SK-N-SH (cell line): Measurements from ENCODE around the gene EIF2B4. TPM values are rescaled to one million over a fixed set of nuclear protein-coding genes. Genes with fewer than 3 reads are reported as not detected.

Experiments used
- CTCF ChIA-PET: fragments of 300-600, 350-600 bp; formaldehyde crosslinking; extraction: SDS; loops from one replicate; lab custom pipeline; 2021; lab: Yijun Ruan, JAX
- POLR2A ChIA-PET: fragments of 350-600 bp; sonication (Branson Sonifier 250); formaldehyde crosslinking; extraction: SDS; loops from one replicate; lab custom pipeline; 2020; ENCODE audit warnings: antibody characterized with exemption, inconsistent platforms; lab: Yijun Ruan, JAX
- DNase-seq: peaks from one replicate; pipeline ENCODE4 v3.0.0; 2012
- H2AFZ ChIP-seq: fragments of 200-600 bp; sonication (generic); 2 replicates; pipeline ENCODE4 v1.8.1; 2016; ENCODE audit warnings: antibody characterized with exemption, mild to moderate bottlenecking, low read depth
- H3F3A ChIP-seq: fragments of 200-600 bp; sonication (generic); replicated peaks from 2 replicates; pipeline ENCODE3; 2016; ENCODE audit warnings: antibody characterized with exemption, mild to moderate bottlenecking; ENCODE audit not compliant: insufficient read depth
- H3K27ac ChIP-seq, 2 experiments: fragments of 200-500 bp in 1 of 2; fragments of 200-600 bp in 1 of 2; sonication (Bioruptor generic) in 1 of 2; sonication (generic), shearing (Covaris generic) in 1 of 2; 2 replicates each; pipeline versions ENCODE4 v1.5.1 to v1.6.1; 2014 to 2016; ENCODE audit warnings: low read depth in 2 of 2, inconsistent platforms in 1 of 2, low read length in 1 of 2, mild to moderate bottlenecking in 1 of 2, mixed read lengths in 1 of 2
- H3K27me3 ChIP-seq: fragments of 200-600 bp; sonication (generic), shearing (Covaris generic); 2 replicates; pipeline ENCODE4 v1.6.1; 2016; ENCODE audit warnings: mixed run types; ENCODE audit not compliant: insufficient read depth
- H3K36me3 ChIP-seq, 2 experiments: fragments of 200-500 bp in 1 of 2; fragments of 200-600 bp in 1 of 2; sonication (Bioruptor generic) in 1 of 2; sonication (generic) in 1 of 2; replicated peaks in 1 of 2; 2 replicates each; pipeline versions ENCODE3 to v1.5.1; 2014 to 2016; ENCODE audit warnings: low read length in 1 of 2, mild to moderate bottlenecking in 1 of 2; ENCODE audit not compliant: insufficient read depth in 2 of 2, control insufficient read depth in 1 of 2
- H3K4me1 ChIP-seq, 2 experiments: fragments of 200-500 bp in 1 of 2; fragments of 200-600 bp in 1 of 2; sonication (Bioruptor generic) in 1 of 2; sonication (generic), shearing (Covaris generic) in 1 of 2; 2 replicates each; pipeline versions ENCODE4 v1.5.1 to v1.6.1; 2014 to 2016; ENCODE audit warnings: low read depth in 1 of 2, low read length in 1 of 2, mixed run types in 1 of 2; ENCODE audit not compliant: insufficient read depth in 2 of 2, control insufficient read depth in 1 of 2
- H3K4me2 ChIP-seq: fragments of 200-600 bp; sonication (generic), shearing (Covaris generic); 2 replicates; pipeline ENCODE4 v1.6.1; 2017; ENCODE audit warnings: mixed run types
- H3K4me3 ChIP-seq, 2 experiments: fragments of 200-500 bp in 1 of 2; fragments of 200-600 bp in 1 of 2; sonication (Bioruptor generic) in 1 of 2; sonication (generic), shearing (Covaris generic) in 1 of 2; 2 replicates each; pipeline versions ENCODE4 v1.5.1 to v1.8.1; 2014 to 2016; ENCODE audit warnings: low read depth in 2 of 2, inconsistent platforms in 1 of 2, low read length in 1 of 2, mild to moderate bottlenecking in 1 of 2, mixed read lengths in 1 of 2, moderate library complexity in 1 of 2
- H3K79me2 ChIP-seq: fragments of 200-600 bp; sonication (generic); 2 replicates; pipeline ENCODE4 v1.8.1; 2017; ENCODE audit warnings: mild to moderate bottlenecking; ENCODE audit not compliant: insufficient read depth
- H3K9ac ChIP-seq: fragments of 200-600 bp; sonication (generic); 2 replicates; pipeline ENCODE4 v1.6.1; 2017; ENCODE audit warnings: mixed run types
- H3K9me2 ChIP-seq: fragments of 200-600 bp; sonication (generic); 2 replicates; pipeline ENCODE4 v1.6.1; 2017; ENCODE audit warnings: mixed run types
- H3K9me3 ChIP-seq: fragments of 200-600 bp; sonication (generic); 2 replicates; pipeline ENCODE4 v1.6.1; 2017; ENCODE audit warnings: mixed run types, mild to moderate bottlenecking, moderate library complexity
- H4K20me1 ChIP-seq: fragments of 200-600 bp; sonication (generic); 2 replicates; pipeline ENCODE4 v1.6.1; 2017; ENCODE audit warnings: mild to moderate bottlenecking, mixed run types; ENCODE audit not compliant: insufficient read depth
- CHD2 ChIP-seq: fragments of 150-350 bp; IDR thresholded peaks from 2 replicates; pipeline ENCODE4 v1.6.1; 2018; ENCODE audit warnings: low read length; ENCODE audit not compliant: partially characterized antibody
- ELF1 ChIP-seq: IDR thresholded peaks from 2 replicates; pipeline ENCODE4 v1.4.0; 2012
- EZH2phosphoT487 ChIP-seq: fragments of 200-600 bp; sonication (generic); IDR thresholded peaks from 2 replicates; pipeline ENCODE4 v1.6.1; 2017; ENCODE audit warnings: low read depth, mixed run types, mild to moderate bottlenecking, antibody characterized with exemption, moderate library complexity, borderline replicate concordance
- FOSL2 ChIP-seq: IDR thresholded peaks from 2 replicates; pipeline ENCODE4 v1.4.0; 2012; ENCODE audit warnings: low read depth, mild to moderate bottlenecking, moderate library complexity, borderline replicate concordance
- FOXJ3 ChIP-seq: sonication (generic); formaldehyde crosslinking; IDR thresholded peaks from 2 replicates; pipeline ENCODE4 v1.5.1; 2020; ENCODE audit warnings: mild to moderate bottlenecking, missing genetic modification reagents
- IRF3 ChIP-seq: fragments of 150-350 bp; IDR thresholded peaks from 2 replicates; pipeline ENCODE4 v1.6.1; 2016; ENCODE audit warnings: mild to moderate bottlenecking, low read depth, low read length
- MAX ChIP-seq: IDR thresholded peaks from 2 replicates; pipeline ENCODE4 v1.4.0; 2012; ENCODE audit warnings: low read depth
- MEF2A ChIP-seq: IDR thresholded peaks from 2 replicates; pipeline ENCODE4 v1.4.0; 2012; ENCODE audit warnings: low read depth, borderline replicate concordance
- NFIC ChIP-seq: IDR thresholded peaks from 2 replicates; pipeline ENCODE4 v1.4.0; 2012; ENCODE audit warnings: borderline replicate concordance
- NRF1 ChIP-seq: IDR thresholded peaks from 2 replicates; pipeline ENCODE4 v1.6.1; 2012; ENCODE audit warnings: low read depth, mild to moderate bottlenecking, low read length
- POLR2AphosphoS5 ChIP-seq: IDR thresholded peaks from 2 replicates; pipeline ENCODE4 v1.6.1; 2012; ENCODE audit warnings: low read depth, low read length
- SIN3A ChIP-seq: IDR thresholded peaks from 2 replicates; pipeline ENCODE4 v1.6.1; 2012; ENCODE audit warnings: low read depth, mild to moderate bottlenecking, low read length, moderate library complexity, borderline replicate concordance
- USF2 ChIP-seq: fragments of 150-350 bp; IDR thresholded peaks from 2 replicates; pipeline ENCODE4 v1.6.1; 2017; ENCODE audit warnings: antibody characterized with exemption, low read length, low read depth, borderline replicate concordance
- WGBS: methylation state at CpG from one replicate; pipeline ENCODE4 v1.1.6; 2017; ENCODE audit warnings: low lambda C conversion rate; 5-methylcytosine and 5-hydroxymethylcytosine counted together
- polyA plus RNA-seq, 3 experiments: library from polyadenylated mRNA; depleted of rRNA; stranded (reverse); fragments of >200 nt; gene quantifications; 2 replicates each; pipeline ENCODE4 v1.2.3, GENCODE V29; 2012
- TF ChIP-seq, protein P1 (sequence below): IDR thresholded peaks from 2 replicates; pipeline ENCODE4 v1.6.1; 2012; ENCODE audit warnings: mild to moderate bottlenecking, low read depth, low read length, moderate library complexity
- TF ChIP-seq, protein P2 (sequence below): IDR thresholded peaks from 2 replicates; pipeline ENCODE4 v1.4.0; 2012; ENCODE audit warnings: low read depth, borderline replicate concordance
- TF ChIP-seq, protein P3 (sequence below): IDR thresholded peaks from 2 replicates; pipeline ENCODE4 v1.4.0; 2012; ENCODE audit warnings: low read depth, borderline replicate concordance

The EIF2B4 gene
- polyA plus RNA-seq, 1 of the 3 experiments (the other 2 are of a cell fraction), result 51.7 TPM

- TF ChIP-seq, protein P1, sequence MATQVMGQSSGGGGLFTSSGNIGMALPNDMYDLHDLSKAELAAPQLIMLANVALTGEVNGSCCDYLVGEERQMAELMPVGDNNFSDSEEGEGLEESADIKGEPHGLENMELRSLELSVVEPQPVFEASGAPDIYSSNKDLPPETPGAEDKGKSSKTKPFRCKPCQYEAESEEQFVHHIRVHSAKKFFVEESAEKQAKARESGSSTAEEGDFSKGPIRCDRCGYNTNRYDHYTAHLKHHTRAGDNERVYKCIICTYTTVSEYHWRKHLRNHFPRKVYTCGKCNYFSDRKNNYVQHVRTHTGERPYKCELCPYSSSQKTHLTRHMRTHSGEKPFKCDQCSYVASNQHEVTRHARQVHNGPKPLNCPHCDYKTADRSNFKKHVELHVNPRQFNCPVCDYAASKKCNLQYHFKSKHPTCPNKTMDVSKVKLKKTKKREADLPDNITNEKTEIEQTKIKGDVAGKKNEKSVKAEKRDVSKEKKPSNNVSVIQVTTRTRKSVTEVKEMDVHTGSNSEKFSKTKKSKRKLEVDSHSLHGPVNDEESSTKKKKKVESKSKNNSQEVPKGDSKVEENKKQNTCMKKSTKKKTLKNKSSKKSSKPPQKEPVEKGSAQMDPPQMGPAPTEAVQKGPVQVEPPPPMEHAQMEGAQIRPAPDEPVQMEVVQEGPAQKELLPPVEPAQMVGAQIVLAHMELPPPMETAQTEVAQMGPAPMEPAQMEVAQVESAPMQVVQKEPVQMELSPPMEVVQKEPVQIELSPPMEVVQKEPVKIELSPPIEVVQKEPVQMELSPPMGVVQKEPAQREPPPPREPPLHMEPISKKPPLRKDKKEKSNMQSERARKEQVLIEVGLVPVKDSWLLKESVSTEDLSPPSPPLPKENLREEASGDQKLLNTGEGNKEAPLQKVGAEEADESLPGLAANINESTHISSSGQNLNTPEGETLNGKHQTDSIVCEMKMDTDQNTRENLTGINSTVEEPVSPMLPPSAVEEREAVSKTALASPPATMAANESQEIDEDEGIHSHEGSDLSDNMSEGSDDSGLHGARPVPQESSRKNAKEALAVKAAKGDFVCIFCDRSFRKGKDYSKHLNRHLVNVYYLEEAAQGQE, result no peak; the same call in none of the 2 replicates
- TF ChIP-seq USF2, result no peak
- peak; percentile 99 for TF ChIP-seq POLR2AphosphoS5
- TF ChIP-seq MEF2A, result no peak
- peak; percentile 99 for TF ChIP-seq CHD2
- TF ChIP-seq ELF1, result peak; percentile 77; the same call in 1 of the 2 replicates
- TF ChIP-seq SIN3A, result peak; percentile 89
- no peak for TF ChIP-seq FOXJ3 (CRISPR knock-in tag)
- no peak for TF ChIP-seq NFIC
Measured at GRCh38 chr2:27409321-27410073, 39.4 kb upstream of the EIF2B4 start, which contains the start of gene PPM1G (continued).

DNA sequence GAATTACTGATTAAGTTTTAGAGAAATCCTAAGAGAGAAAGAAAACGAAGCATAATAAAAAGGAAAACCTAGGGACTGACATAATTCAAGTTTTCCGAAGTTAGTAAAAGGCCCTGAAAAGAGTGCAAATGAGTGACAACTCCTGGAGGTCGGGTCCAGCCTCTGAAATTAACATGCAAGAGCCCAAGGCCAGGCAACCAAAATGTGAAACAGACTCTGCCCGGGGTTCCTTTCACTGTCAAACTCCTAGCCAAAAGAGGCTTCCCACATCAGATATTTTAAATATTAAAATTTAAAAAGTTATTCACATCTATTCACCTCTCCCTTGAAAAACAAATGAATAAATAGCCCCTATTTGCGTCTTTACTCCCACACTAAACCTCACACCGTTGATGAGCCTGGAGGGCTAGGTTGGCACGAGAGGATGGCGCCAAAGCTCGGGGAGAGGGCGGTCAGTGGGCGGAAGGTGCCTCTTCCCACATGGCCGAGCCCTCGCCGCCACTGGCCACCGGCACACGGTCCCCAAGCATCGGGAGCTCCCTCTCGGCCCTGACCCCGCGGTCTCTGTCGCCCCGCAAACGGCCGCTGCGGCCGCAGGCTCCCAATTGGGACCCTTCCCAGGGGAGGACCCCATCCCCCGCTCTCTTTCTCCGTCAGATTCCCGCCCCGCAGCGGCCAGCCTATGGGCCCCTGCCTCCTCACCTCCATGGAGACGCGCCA is 38.6 kb upstream of the EIF2B4 start:
- peak overlapping the region; percentile 80 for H3K4me2 ChIP-seq
- H3K9me2 ChIP-seq, result no peaks in the 10 kb centered on the region
- no peak for DNase-seq
- no peaks in the 10 kb centered on the region for H3K27me3 ChIP-seq
- peak overlapping the region; percentile 71 to 82 for H3K27ac ChIP-seq
- no peaks in the 10 kb centered on the region for H3K9me3 ChIP-seq
- TF ChIP-seq MAX (peak; percentile 80), ELF1 (no peak), NRF1 (no peak), USF2 (no peak), EZH2phosphoT487 (no peak), POLR2AphosphoS5 (no peak), SIN3A (0 out of 2 replicates have a peak, but pooled peaks have one; percentile 22), IRF3 (no peak), FOSL2 (no peak)
- TF ChIP-seq, protein P2, sequence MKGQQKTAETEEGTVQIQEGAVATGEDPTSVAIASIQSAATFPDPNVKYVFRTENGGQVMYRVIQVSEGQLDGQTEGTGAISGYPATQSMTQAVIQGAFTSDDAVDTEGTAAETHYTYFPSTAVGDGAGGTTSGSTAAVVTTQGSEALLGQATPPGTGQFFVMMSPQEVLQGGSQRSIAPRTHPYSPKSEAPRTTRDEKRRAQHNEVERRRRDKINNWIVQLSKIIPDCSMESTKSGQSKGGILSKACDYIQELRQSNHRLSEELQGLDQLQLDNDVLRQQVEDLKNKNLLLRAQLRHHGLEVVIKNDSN, result no peak
- TF ChIP-seq, protein P3, sequence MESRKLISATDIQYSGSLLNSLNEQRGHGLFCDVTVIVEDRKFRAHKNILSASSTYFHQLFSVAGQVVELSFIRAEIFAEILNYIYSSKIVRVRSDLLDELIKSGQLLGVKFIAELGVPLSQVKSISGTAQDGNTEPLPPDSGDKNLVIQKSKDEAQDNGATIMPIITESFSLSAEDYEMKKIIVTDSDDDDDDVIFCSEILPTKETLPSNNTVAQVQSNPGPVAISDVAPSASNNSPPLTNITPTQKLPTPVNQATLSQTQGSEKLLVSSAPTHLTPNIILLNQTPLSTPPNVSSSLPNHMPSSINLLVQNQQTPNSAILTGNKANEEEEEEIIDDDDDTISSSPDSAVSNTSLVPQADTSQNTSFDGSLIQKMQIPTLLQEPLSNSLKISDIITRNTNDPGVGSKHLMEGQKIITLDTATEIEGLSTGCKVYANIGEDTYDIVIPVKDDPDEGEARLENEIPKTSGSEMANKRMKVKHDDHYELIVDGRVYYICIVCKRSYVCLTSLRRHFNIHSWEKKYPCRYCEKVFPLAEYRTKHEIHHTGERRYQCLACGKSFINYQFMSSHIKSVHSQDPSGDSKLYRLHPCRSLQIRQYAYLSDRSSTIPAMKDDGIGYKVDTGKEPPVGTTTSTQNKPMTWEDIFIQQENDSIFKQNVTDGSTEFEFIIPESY, result no peak
- H3F3A ChIP-seq, result peaks cover 15% of the 10 kb centered on the region
- H3K4me1 ChIP-seq, result peaks cover 0 to 6% of the 10 kb centered on the region in 2 experiments; a peak in 2 of 4 replicates
- ChIA-PET CTCF (interaction anchor here (0.9 to 5.3 kb wide), 26 partner anchors 8 to 274 kb away, joined by 3 to 94 read pairs (median 4); partner anchors contain the start of genes NRBP1, SLC4A1AP, SUPT7L and ZNF513), POLR2A (interaction anchor here (0.6 to 2.5 kb wide), 12 partner anchors 8 to 255 kb away, joined by 3 to 66 read pairs (median 5); partner anchors contain the start of genes CCDC121, FNDC4, GPN1 and NRBP1)
- peak overlapping the region; percentile 78 to 98 for H3K4me3 ChIP-seq
- peaks cover 45% of the 10 kb centered on the region for H4K20me1 ChIP-seq
- 2% methylated on average over 20 of the region's 33 CpGs for WGBS
- H3K79me2 ChIP-seq, result peaks cover 56% of the 10 kb centered on the region
- H3K9ac ChIP-seq, result peak overlapping the region; percentile 94
- H2AFZ ChIP-seq, result peak overlapping the region; percentile 88
- peaks cover 0 to 5% of the 10 kb centered on the region in 2 experiments for H3K36me3 ChIP-seq
